ENCODE results near the gene NUDT7.

Gene NUDT7

DNA sequence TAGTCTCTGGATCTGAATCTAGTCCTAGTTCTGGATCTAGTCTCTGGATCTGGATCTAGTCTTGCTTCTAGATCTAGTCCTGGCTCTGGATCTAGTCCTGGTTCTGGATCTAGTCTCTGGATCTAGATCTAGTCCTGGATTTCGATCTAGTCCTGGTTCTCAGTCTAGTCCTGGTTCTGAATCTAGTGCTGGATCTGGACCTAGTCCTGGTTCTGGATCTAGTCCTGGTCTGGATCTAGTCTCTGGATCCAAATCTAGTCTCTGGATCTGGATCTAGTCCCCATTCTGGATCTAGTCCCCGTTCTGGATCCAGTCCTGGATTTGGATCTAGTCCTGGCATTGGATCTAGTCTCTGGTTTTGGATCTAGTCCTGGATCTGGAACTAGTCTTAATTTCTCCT is 36.2 kb downstream of the NUDT7 start:
- Histone ChIP-seq H3K27ac (no peak overlapping the region), H3K36me3 (ENCODE audit: insufficient read depth, low read length) (no peaks in the 10 kb centered on the region), H3K9ac (ENCODE audit: insufficient read length) (no peak overlapping the region), H3K4me3 (no peak overlapping the region), H3K9me3 (ENCODE audit: low read depth, low read length) (no peaks in the 10 kb centered on the region)
- TF ChIP-seq FOXP2 (optimal IDR thresholded peaks at IDR 0.05; ENCODE audit: control extremely low read depth, extremely low read length, insufficient read depth) (no peak), EZH2 (IDR thresholded peaks at IDR 0.05) (no peak), POLR2AphosphoS5 (IDR thresholded peaks at IDR 0.05; ENCODE audit: borderline replicate concordance, low read depth, low read length) (no peak)
- no peak for DNase-seq (ENCODE audit: low read depth, low spot score)

DNA sequence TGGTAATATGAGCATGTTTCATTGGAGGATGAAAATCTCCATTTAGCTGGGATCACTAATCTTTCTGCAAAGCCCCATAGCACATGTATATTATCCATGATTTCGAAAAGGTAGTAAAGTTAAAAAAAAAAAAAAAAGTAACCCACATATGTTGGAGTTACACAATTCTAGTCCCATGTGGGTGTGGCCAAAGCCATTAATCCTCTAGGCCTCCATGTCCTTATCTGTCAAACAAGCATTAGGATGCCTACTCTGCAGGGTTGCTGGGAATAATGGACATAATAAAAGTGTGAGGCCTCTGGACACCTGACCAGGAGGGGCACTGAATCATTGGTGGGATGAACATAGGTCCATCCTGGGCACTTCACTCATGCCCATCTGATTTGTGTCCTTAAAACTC is 36.9 kb downstream of the NUDT7 start:
- Histone ChIP-seq H3K4me3 (no peak overlapping the region), H3K9me3 (ENCODE audit: low read depth, low read length) (no peaks in the 10 kb centered on the region), H3K27ac (no peak overlapping the region), H3K9ac (ENCODE audit: insufficient read length) (no peak overlapping the region), H3K36me3 (ENCODE audit: insufficient read depth, low read length) (no peaks in the 10 kb centered on the region)
- TF ChIP-seq POLR2AphosphoS5 (IDR thresholded peaks at IDR 0.05; ENCODE audit: borderline replicate concordance, low read depth, low read length) (no peak), FOXP2 (optimal IDR thresholded peaks at IDR 0.05; ENCODE audit: control extremely low read depth, extremely low read length, insufficient read depth) (no peak), EZH2 (IDR thresholded peaks at IDR 0.05) (no peak)
- DNase-seq (ENCODE audit: low read depth, low spot score): no peak

DNA sequence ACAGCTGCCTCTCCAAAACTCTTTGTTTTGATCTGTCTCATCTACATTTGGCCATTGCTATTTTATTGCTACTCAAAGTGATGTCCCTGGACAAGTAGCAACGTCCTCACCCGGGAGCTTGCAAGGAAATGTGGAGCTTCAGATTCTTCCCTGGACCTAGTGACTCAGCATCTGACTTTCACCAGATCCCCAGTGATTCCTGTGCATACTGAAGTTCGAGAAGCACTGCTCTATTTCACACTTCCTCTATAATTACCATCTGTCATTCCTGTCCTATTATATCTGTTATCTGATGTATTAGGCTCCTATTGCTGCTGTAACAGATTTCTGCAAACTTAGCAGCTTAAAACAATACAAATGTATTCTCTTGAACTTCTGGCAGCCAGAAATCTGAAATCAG is 37.5 kb downstream of the NUDT7 start:
- no peaks in the 10 kb centered on the region for H3K9me3 ChIP-seq (ENCODE audit: low read depth, low read length)
- no peak overlapping the region for H3K27ac ChIP-seq
- TF ChIP-seq FOXP2 (optimal IDR thresholded peaks at IDR 0.05; ENCODE audit: control extremely low read depth, extremely low read length, insufficient read depth) (no peak), POLR2AphosphoS5 (IDR thresholded peaks at IDR 0.05; ENCODE audit: borderline replicate concordance, low read depth, low read length) (no peak), EZH2 (IDR thresholded peaks at IDR 0.05) (no peak)
- DNase-seq (ENCODE audit: low read depth, low spot score): no peak
- H3K36me3 ChIP-seq (ENCODE audit: insufficient read depth, low read length): no peaks in the 10 kb centered on the region
- no peak overlapping the region for H3K4me3 ChIP-seq
- no peak overlapping the region for H3K9ac ChIP-seq (ENCODE audit: insufficient read length)

DNA sequence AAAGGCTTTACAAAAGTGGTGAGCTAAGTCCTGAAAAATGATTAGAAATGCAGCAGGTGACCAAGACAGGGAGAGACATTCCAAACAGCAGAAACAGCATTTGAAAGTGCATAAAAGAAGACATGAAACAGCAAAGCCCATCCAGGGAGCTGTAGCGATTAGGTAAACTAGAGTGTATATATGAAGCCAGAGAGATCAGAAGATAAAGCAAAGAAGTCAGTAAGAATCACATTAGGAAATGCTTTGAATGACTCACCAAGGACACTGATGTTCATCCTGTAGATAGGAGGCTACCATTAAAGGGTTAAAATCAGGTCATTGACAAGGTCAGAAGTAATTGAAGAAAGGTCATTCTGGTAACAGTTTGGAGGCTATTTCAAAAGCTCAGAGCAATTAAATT is 38.5 kb downstream of the NUDT7 start:
- Histone ChIP-seq H3K9me3 (ENCODE audit: low read depth, low read length) (no peaks in the 10 kb centered on the region), H3K9ac (ENCODE audit: insufficient read length) (no peak overlapping the region), H3K4me3 (no peak overlapping the region), H3K27ac (no peak overlapping the region), H3K36me3 (ENCODE audit: insufficient read depth, low read length) (no peaks in the 10 kb centered on the region)
- TF ChIP-seq POLR2AphosphoS5 (IDR thresholded peaks at IDR 0.05; ENCODE audit: borderline replicate concordance, low read depth, low read length): no peak
- no peak for TF ChIP-seq EZH2 (IDR thresholded peaks at IDR 0.05)
- no peak for TF ChIP-seq FOXP2 (optimal IDR thresholded peaks at IDR 0.05; ENCODE audit: control extremely low read depth, extremely low read length, insufficient read depth)
- DNase-seq (ENCODE audit: low read depth, low spot score): no peak

DNA sequence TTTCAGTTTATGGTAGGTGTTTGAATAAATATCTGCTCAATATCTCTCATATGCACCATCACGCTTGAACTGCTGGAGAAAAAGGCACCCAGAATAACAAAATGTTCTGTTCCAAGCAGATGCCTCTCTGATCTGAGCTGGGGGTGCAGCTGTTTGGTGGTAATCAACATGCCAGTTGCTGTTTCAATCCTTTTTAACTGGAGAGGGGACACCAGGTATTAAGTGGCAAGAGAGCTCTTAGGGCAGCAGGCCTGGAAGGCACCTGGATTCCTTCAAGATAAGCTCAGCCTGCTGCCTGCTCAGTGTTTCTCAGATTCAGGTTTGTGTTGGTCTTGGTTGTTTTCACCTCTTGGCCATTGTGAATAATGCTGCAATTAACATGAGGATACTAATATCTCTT is 38.9 kb downstream of the NUDT7 start:
- no peak overlapping the region for H3K27ac ChIP-seq
- DNase-seq (ENCODE audit: low read depth, low spot score): no peak
- no peak overlapping the region for H3K9ac ChIP-seq (ENCODE audit: insufficient read length)
- TF ChIP-seq FOXP2 (optimal IDR thresholded peaks at IDR 0.05; ENCODE audit: control extremely low read depth, extremely low read length, insufficient read depth): no peak
- TF ChIP-seq POLR2AphosphoS5 (IDR thresholded peaks at IDR 0.05; ENCODE audit: borderline replicate concordance, low read depth, low read length): no peak
- TF ChIP-seq EZH2 (IDR thresholded peaks at IDR 0.05): no peak
- H3K36me3 ChIP-seq (ENCODE audit: insufficient read depth, low read length): no peaks in the 10 kb centered on the region
- no peak overlapping the region for H3K4me3 ChIP-seq
- H3K9me3 ChIP-seq (ENCODE audit: low read depth, low read length): no peaks in the 10 kb centered on the region

DNA sequence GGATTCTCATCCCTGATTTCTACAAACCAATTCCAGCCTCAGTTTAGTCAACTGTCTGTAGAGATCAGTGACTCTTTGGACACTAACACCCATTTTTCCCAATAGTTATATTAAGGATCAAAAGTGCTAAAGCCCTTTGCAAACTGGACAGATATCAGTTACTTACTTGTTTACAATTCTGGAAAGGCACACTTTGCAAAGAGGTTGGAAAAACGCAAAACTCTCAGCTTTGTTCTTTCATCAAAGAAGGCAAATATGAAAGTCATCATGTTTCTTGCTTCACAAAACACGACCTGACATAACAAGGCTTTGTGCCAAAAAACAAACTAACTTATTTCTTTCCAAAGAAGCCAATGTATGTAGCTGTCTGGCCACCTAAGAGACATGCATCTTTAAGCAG is 39.9 kb downstream of the NUDT7 start:
- Histone ChIP-seq H3K9me3 (ENCODE audit: low read depth, low read length) (no peaks in the 10 kb centered on the region), H3K36me3 (ENCODE audit: insufficient read depth, low read length) (no peaks in the 10 kb centered on the region), H3K9ac (ENCODE audit: insufficient read length) (no peak overlapping the region), H3K4me3 (no peak overlapping the region), H3K27ac (no peak overlapping the region)
- no peak for DNase-seq (ENCODE audit: low read depth, low spot score)
- TF ChIP-seq POLR2AphosphoS5 (IDR thresholded peaks at IDR 0.05; ENCODE audit: borderline replicate concordance, low read depth, low read length): no peak
- no peak for TF ChIP-seq EZH2 (IDR thresholded peaks at IDR 0.05)
- TF ChIP-seq FOXP2 (optimal IDR thresholded peaks at IDR 0.05; ENCODE audit: control extremely low read depth, extremely low read length, insufficient read depth): no peak

DNA sequence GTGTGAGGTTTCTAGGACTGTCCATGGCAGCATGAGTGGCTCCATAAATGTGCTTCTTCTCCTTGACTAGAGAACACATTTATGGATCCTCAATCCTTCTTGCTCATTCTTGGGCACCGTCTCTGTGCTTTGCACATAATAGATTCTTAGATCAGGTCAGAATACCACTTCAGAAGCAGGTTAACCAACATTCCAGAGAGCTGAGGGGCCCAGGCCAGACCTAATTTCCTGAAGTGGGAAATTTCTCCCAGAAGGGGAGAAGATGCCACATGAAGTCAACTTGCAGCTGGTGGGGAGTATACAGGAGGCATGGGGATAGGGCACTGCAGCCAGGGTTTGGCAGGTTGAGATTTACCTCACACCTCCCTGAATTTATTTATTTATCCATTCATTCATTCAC is 41.7 kb downstream of the NUDT7 start:
- TF ChIP-seq POLR2AphosphoS5 (IDR thresholded peaks at IDR 0.05; ENCODE audit: borderline replicate concordance, low read depth, low read length) (no peak), EZH2 (IDR thresholded peaks at IDR 0.05) (no peak), FOXP2 (optimal IDR thresholded peaks at IDR 0.05; ENCODE audit: control extremely low read depth, extremely low read length, insufficient read depth) (no peak)
- Histone ChIP-seq H3K9me3 (ENCODE audit: low read depth, low read length) (no peaks in the 10 kb centered on the region), H3K4me3 (no peak overlapping the region), H3K9ac (ENCODE audit: insufficient read length) (no peak overlapping the region), H3K36me3 (ENCODE audit: insufficient read depth, low read length) (no peaks in the 10 kb centered on the region), H3K27ac (no peak overlapping the region)
- DNase-seq (ENCODE audit: low read depth, low spot score): no peak

DNA sequence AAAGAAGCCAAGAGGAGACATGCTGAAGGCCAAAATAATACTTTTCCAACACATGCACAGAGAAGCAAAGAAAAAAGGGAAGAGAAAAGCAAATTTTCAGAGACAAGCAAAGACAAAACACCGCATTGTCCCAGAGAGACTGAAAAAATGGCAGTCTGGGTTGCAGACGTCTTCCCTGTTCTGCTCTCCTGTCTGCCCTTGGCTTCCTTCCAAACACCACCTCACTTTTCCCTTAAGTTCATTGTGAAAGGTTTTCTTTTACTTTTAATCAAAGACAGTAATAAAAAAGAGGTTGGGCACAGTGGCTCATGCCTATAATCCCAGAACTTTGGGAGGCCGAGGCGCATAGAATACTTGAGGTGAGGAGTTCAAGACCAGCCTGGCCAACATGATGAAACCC is 44.9 kb downstream of the NUDT7 start:
- H3K27ac ChIP-seq: no peak overlapping the region
- H3K4me3 ChIP-seq: no peak overlapping the region
- TF ChIP-seq FOXP2 (optimal IDR thresholded peaks at IDR 0.05; ENCODE audit: control extremely low read depth, extremely low read length, insufficient read depth): no peak
- no peak for TF ChIP-seq EZH2 (IDR thresholded peaks at IDR 0.05)
- TF ChIP-seq POLR2AphosphoS5 (IDR thresholded peaks at IDR 0.05; ENCODE audit: borderline replicate concordance, low read depth, low read length): no peak
- H3K36me3 ChIP-seq (ENCODE audit: insufficient read depth, low read length): no peaks in the 10 kb centered on the region
- no peak for DNase-seq (ENCODE audit: low read depth, low spot score)
- no peak overlapping the region for H3K9ac ChIP-seq (ENCODE audit: insufficient read length)
- no peaks in the 10 kb centered on the region for H3K9me3 ChIP-seq (ENCODE audit: low read depth, low read length)

DNA sequence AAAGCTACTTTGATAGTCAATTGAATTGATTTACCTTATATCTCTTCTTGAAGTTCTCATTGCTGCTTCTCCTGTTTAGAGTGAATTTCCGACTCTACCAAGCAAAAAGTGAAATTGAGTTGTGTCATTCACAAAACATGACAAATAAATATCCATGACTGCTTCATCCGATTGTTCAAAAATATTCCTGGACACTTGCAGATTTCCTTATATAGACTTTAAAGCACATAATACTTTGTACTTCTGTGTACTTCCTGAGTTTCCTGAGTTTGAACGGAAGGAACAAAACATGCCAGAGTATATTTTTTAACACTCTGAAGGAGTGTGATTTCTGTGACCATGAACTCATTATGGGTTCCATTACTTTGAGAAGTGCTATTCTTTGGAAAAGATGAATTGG is 45.5 kb downstream of the NUDT7 start:
- Histone ChIP-seq H3K36me3 (ENCODE audit: insufficient read depth, low read length) (no peaks in the 10 kb centered on the region), H3K4me3 (no peak overlapping the region), H3K9ac (ENCODE audit: insufficient read length) (no peak overlapping the region), H3K9me3 (ENCODE audit: low read depth, low read length) (no peaks in the 10 kb centered on the region), H3K27ac (no peak overlapping the region)
- no peak for DNase-seq (ENCODE audit: low read depth, low spot score)
- TF ChIP-seq FOXP2 (optimal IDR thresholded peaks at IDR 0.05; ENCODE audit: control extremely low read depth, extremely low read length, insufficient read depth) (no peak), POLR2AphosphoS5 (IDR thresholded peaks at IDR 0.05; ENCODE audit: borderline replicate concordance, low read depth, low read length) (no peak), EZH2 (IDR thresholded peaks at IDR 0.05) (no peak)

Measured in SK-N-MC (cell line).